GOT3 (cell line): ENCODE measurements around the gene HMGA1.

ENCODE experiments used
- DNase-seq: peaks from one replicate; lab custom pipeline; 2025; ENCODE audit warnings: mixed read lengths; lab: John Stamatoyannopoulos, UW

HMGA1 gene, protein sequence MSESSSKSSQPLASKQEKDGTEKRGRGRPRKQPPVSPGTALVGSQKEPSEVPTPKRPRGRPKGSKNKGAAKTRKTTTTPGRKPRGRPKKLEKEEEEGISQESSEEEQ

GRCh38 chr6:34236443-34237315 is at the start of gene HMGA1:
TSS of gene HMGA1 (plus strand) at chr6:34236873. CDS start at chr6:34240781, 3,908 bp downstream.
- peak; percentile 18 for DNase-seq

DNA sequence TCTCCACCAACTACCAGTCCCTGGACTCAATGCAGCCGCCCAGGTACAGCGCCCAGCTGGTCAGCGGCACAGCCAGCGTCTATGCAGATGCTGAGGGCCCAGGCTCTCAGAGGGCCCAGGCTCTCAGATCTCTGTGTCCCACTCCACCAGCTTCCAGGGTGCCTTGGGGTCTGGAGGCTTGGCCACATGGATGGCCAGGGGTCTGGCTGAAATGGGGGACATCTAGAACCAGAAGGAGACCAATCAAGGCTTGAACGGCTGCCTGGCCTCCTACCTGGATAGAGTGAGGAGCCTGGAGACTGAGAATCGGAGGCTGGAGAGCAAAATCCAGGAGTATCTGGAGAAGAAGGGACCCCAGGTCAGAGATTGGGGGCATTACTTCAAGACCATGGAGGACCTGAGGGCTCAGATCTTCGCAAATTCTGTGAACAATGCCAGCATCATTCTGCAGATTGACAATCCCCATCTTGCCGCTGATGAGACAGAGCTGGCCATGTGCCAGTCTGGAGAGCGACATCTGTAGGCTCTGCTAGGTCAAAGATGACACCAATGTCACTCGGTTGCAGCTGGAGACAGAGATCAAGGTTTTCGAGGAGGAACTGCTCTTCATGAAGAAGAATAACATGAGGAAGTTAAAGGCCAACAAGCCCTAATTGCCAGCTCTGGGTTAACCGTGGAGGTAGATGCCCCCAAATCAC is 46.7 kb upstream of the HMGA1 start:
- no peak for DNase-seq

GRCh38 chr6:34190504-34191122 is 46.1 kb upstream of the HMGA1 start:
- DNase-seq, result no peak

DNA sequence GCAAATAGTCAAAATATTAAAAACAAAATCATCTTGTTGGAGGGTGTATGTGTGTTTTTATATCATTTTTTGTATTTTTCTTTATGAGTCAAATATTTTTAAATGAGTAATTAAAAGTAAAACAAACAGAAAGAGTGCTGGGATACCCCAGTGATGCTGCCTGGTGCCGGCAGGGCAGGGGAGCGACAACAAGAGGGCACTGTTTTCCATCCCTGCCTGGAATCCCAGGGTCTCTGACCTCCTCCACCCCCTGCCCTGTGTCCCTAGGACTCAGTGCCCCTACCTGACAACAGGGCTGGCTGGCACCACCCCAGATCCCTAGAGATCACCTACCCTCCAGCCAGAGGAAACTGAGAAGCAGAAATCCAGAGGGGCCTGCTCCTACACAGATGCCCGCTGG is 41.9 kb upstream of the HMGA1 start:
- no peak for DNase-seq

GRCh38 chr6:34195726-34196115 is 41.0 kb upstream of the HMGA1 start:
- DNase-seq, result no peak

DNA sequence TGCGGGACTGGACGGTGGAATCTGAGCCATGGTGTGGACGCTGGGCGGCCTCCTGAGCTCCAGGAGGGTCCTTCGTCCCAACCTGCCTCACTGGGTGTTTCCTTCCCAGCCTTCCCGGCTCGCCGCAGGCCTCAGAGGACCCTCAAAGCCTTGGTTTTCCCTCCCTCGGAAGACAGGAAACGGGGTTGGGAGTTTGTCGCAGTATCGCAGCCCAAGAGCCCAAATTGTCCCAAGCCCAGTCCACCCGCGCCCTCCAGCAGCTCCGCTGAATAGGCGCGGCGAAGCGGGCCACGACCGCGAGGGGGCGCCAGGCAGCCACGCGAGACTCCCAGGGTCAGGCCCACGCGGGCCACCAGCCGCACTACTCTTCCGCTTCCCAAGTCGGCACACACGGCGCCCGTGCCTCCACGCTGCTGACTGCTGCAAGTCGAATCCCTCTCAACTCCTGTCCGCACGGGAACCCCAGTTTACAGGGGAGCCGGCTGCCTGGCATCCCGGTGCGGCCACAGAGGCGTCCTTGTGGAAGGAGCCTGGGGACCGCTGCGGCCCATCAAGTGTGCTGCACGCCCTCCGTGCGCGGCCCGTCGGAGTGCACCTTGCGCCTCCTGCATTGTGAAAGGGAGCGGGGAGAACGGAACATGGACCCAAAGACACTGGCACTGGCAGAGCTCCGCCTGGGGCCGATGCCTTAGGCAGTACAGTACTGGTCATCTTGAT is 40.4 kb upstream of the HMGA1 start:
- peak; percentile 34 for DNase-seq

- DNase-seq, result no peak
Measured at GRCh38 chr6:34196833-34197195, 39.9 kb upstream of the HMGA1 start.

DNA sequence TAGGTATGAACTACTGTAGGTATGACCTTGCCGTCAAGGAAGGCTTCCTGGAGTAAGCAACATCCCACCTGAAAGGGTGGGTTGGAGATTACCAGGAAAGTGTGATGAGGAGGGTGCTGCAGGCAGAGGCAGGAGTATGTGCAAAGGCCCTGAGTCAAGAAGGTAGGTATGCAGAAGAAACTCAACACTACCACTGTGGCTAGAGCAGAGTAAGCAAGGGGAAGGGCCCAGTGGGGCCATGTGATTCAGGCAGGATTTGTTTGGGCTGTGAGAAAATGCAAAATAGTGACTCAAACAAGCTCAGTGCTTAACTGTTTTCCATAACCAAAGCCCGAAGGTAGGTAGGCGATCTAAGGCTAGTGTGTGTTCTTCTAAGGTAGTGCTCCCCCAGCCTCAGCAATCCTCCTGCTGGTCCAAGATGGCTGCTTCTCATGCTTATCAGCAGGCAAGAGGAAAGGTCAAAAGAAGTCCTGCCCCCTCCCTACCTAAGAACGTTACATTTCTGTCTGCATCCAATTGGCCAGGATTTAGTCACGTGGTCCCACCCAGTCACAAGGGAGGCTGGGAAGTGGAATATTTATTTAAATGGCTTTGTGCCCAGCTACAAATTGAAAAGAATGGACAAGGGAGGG is 36.2 kb upstream of the HMGA1 start:
- DNase-seq, result no peak

GRCh38 chr6:34201455-34202107 is 35.1 kb upstream of the HMGA1 start:
- no peak for DNase-seq

GRCh38 chr6:34202329-34203201 is 34.1 kb upstream of the HMGA1 start:
- no peak for DNase-seq

GRCh38 chr6:34204693-34205092 is 32.0 kb upstream of the HMGA1 start:
- DNase-seq, result no peak

DNA sequence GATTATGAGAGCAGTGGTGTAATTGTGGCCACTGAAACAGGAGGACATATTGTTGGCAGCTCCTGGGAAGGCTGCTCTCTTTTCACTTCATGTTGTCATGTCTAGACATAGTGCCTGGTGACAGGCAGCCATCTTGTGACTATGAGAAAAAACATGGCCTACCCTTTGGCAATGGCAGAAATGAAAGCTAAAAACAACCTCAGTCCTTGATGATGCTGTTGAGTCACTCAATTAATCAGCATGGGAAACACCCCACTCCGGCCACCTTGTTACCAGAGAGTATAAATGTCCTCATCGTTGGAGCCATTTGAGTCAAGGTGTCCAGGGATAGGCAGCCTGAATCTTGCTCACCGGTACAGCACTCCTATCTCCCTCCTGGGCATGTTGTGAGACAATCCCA is 31.2 kb upstream of the HMGA1 start:
- DNase-seq, result no peak

GRCh38 chr6:34205916-34206315 is 30.8 kb upstream of the HMGA1 start:
- DNase-seq, result no peak

DNA sequence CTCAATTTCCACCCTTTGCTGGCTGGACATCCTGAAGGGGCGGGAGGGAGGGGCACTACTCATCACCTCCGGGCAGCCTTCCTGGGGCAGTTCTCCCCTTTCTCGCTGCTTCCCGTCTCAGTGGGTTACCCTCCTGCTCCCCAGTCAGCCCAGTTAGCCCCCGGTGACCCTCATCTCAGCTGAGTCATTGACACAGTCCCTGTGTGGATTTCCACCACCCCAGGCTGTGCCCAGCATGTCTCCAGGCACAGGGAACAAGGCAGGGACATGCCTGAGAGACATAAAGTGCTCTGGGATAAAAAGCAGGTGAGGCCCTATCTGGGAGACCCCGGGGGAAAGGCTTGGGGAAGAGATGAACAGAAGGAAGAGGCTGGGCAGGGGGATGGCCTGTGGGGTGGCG is 29.9 kb upstream of the HMGA1 start:
- no peak for DNase-seq

- no peak for DNase-seq
Measured at GRCh38 chr6:34207695-34208443, 28.8 kb upstream of the HMGA1 start.

- no peak for DNase-seq
Measured at GRCh38 chr6:34213772-34214171, 22.9 kb upstream of the HMGA1 start.

GRCh38 chr6:34218691-34219090 is 18.0 kb upstream of the HMGA1 start:
- no peak for DNase-seq

DNA sequence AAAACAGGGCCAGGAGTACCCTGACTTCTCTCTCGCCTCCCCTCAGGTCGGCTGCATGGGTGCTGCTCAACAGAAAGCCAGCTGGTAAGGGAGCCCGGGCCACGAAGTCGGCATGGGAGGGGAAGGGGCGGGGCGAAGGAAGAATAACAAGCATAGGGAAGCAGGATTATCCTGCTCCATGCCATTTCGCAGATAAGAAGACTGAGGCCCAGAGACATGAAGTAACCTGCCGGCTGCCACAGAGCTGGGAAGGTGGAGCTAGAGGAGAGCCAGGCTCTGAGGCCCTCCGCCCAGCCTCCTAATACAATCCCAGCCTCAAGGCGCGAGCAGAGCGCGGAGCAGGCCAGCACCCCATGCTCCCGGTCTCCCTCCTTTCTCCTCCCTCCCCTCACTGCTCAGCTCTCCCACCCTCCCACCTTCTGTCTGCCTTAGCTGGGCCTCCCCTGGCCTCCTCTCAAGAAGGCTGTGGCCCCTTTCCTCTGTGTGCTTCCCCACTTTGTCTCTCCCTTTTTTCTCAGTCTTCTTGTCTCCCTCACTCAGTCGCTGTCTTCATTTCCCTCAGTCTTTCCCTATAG is 13.2 kb upstream of the HMGA1 start:
- no peak for DNase-seq
